IMR-90 (cell line): ENCODE data around the gene ACIN1. TPM values are rescaled to one million over a fixed set of nuclear protein-coding genes. Genes with fewer than 3 reads are reported as not detected.

Source experiments
- ATAC-seq: fragments of 200-7000 bp; cut with Tn5 transposase; 2 replicates; pipeline ENCODE4 v1.9.1; 2020; ENCODE audit warnings: low read depth, mild to moderate bottlenecking, moderate library complexity
- BruUV-seq: library from RNA; stranded (reverse); fragments of 400-500 nt; replicated peaks from 2 replicates; lab custom pipeline; 2021; lab: Mats Ljungman, UMichigan
- CTCF ChIA-PET: fragments of 300-600 bp; formaldehyde crosslinking; extraction: SDS; loops from one replicate; lab custom pipeline; 2021; ENCODE audit warnings: antibody characterized with exemption; lab: Yijun Ruan, JAX
- POLR2A ChIA-PET: fragments of 300-600 bp; sonication (Branson Sonifier 250); formaldehyde crosslinking; loops from one replicate; lab custom pipeline; 2022; ENCODE audit warnings: antibody characterized with exemption; ENCODE audit not compliant: unreplicated experiment; lab: Charles Lee
- DNase-seq: peaks from one replicate; pipeline ENCODE4 v3.0.0; 2013
- H2AFZ ChIP-seq: replicated peaks from 2 replicates; pipeline ENCODE3; 2013; ENCODE audit warnings: low read length, mild to moderate bottlenecking; ENCODE audit not compliant: poor library complexity
- H2AK5ac ChIP-seq: 2 replicates; pipeline ENCODE4 v1.6.1; 2013; ENCODE audit warnings: low read depth, low read length, inconsistent platforms
- H2AK9ac ChIP-seq: replicated peaks from 2 replicates; pipeline ENCODE3; 2013; ENCODE audit warnings: mild to moderate bottlenecking, low read depth, low read length, moderate library complexity; ENCODE audit not compliant: poor library complexity
- H2BK120ac ChIP-seq: 2 replicates; pipeline ENCODE4 v1.6.1; 2013; ENCODE audit warnings: low read depth, low read length, inconsistent platforms
- H2BK15ac ChIP-seq: 3 replicates; pipeline ENCODE4 v1.6.1; 2013; ENCODE audit warnings: low read depth, low read length, inconsistent platforms
- H2BK20ac ChIP-seq: 2 replicates; pipeline ENCODE4 v1.6.1; 2013; ENCODE audit warnings: low read depth, mild to moderate bottlenecking, inconsistent platforms, low read length, moderate library complexity
- H2BK5ac ChIP-seq: 2 replicates; pipeline ENCODE4 v1.6.1; 2013; ENCODE audit warnings: mild to moderate bottlenecking, low read depth, low read length, inconsistent platforms; ENCODE audit not compliant: poor library complexity, severe bottlenecking
- H3K14ac ChIP-seq: replicated peaks from 2 replicates; pipeline ENCODE4 v1.6.1; 2013; ENCODE audit warnings: low read depth, low read length, inconsistent platforms
- H3K18ac ChIP-seq: 2 replicates; pipeline ENCODE4 v1.6.1; 2013; ENCODE audit warnings: low read depth, low read length, control low read depth
- H3K23ac ChIP-seq: 2 replicates; pipeline ENCODE4 v1.6.1; 2013; ENCODE audit warnings: low read depth, low read length, inconsistent platforms
- H3K27ac ChIP-seq: 2 replicates; pipeline ENCODE4 v1.5.1; 2013; ENCODE audit warnings: mild to moderate bottlenecking, control low read depth, low read length; ENCODE audit not compliant: insufficient read depth
- H3K27me3 ChIP-seq: 2 replicates; pipeline ENCODE4 v1.6.1; 2013; ENCODE audit warnings: low read length; ENCODE audit not compliant: control insufficient read depth, insufficient read depth
- H3K36me3 ChIP-seq: 2 replicates; pipeline ENCODE4 v1.6.1; 2013; ENCODE audit warnings: low read length, mixed read lengths; ENCODE audit not compliant: control insufficient read depth, insufficient read depth
- H3K4ac ChIP-seq: 2 replicates; pipeline ENCODE4 v1.6.1; 2013; ENCODE audit warnings: low read depth, low read length, inconsistent platforms
- H3K4me1 ChIP-seq: 2 replicates; pipeline ENCODE4 v1.6.1; 2013; ENCODE audit warnings: low read length, mixed read lengths; ENCODE audit not compliant: control insufficient read depth, insufficient read depth
- H3K4me2 ChIP-seq: 2 replicates; pipeline ENCODE4 v1.6.1; 2013; ENCODE audit warnings: low read depth, mild to moderate bottlenecking, control low read depth, low read length, moderate library complexity
- H3K4me3 ChIP-seq: 2 replicates; pipeline ENCODE4 v1.5.1; 2013; ENCODE audit warnings: low read depth, mild to moderate bottlenecking, control low read depth, low read length, moderate library complexity; ENCODE audit not compliant: insufficient read depth
- H3K56ac ChIP-seq: 2 replicates; pipeline ENCODE4 v1.6.1; 2013; ENCODE audit warnings: low read length, inconsistent platforms; ENCODE audit not compliant: insufficient read depth; ENCODE audit errors: extremely low read depth
- H3K79me1 ChIP-seq, 2 experiments: 2 replicates each; pipeline ENCODE4 v1.6.1; 2013; ENCODE audit warnings: low read length in 2 of 2, inconsistent platforms in 1 of 2, low read depth in 1 of 2
- H3K9ac ChIP-seq: 2 replicates; pipeline ENCODE4 v1.6.1; 2013; ENCODE audit warnings: low read depth, low read length, control low read depth
- H3K9me1 ChIP-seq: 2 replicates; pipeline ENCODE4 v1.6.1; 2013; ENCODE audit warnings: low read length, inconsistent platforms; ENCODE audit not compliant: insufficient read depth
- H3K9me3 ChIP-seq: 2 replicates; pipeline ENCODE4 v1.6.1; 2013; ENCODE audit warnings: low read length; ENCODE audit not compliant: control insufficient read depth, insufficient read depth
- H4K20me1 ChIP-seq: 2 replicates; pipeline ENCODE4 v1.6.1; 2013; ENCODE audit warnings: low read length, inconsistent platforms; ENCODE audit not compliant: insufficient read depth
- H4K5ac ChIP-seq: 2 replicates; pipeline ENCODE4 v1.6.1; 2013; ENCODE audit warnings: mild to moderate bottlenecking, low read depth, low read length, control low read depth
- H4K8ac ChIP-seq, 2 experiments: 2 replicates each; pipeline ENCODE4 v1.6.1; 2013; ENCODE audit warnings: low read depth in 2 of 2, low read length in 2 of 2, control low read depth in 1 of 2, inconsistent platforms in 1 of 2
- H4K91ac ChIP-seq: 2 replicates; pipeline ENCODE4 v1.6.1; 2013; ENCODE audit warnings: low read depth, low read length, inconsistent platforms; ENCODE audit not compliant: insufficient read depth
- BHLHE40 ChIP-seq: fragments of 150-350 bp; IDR thresholded peaks from 2 replicates; pipeline ENCODE4 v1.6.1; 2016; ENCODE audit warnings: mild to moderate bottlenecking, low read depth, low read length
- CEBPB ChIP-seq: IDR thresholded peaks from 2 replicates; pipeline ENCODE4 v1.6.1; 2012; ENCODE audit warnings: low read depth, low read length, improper control_type of control experiment
- CHD1 ChIP-seq: IDR thresholded peaks from 2 replicates; pipeline ENCODE4 v1.6.1; 2012; ENCODE audit warnings: low read depth, low read length, improper control_type of control experiment
- CTCF ChIP-seq: conservative IDR thresholded peaks from 2 replicates; pipeline ENCODE4 v1.5.1; 2012; ENCODE audit warnings: mild to moderate bottlenecking, low read depth, low read length, improper control_type of control experiment
- FOS ChIP-seq: fragments of 150-350 bp; IDR thresholded peaks from 2 replicates; pipeline ENCODE4 v1.6.1; 2016; ENCODE audit warnings: low read depth, low read length
- MAFK ChIP-seq: IDR thresholded peaks from 2 replicates; pipeline ENCODE4 v1.6.1; 2012; ENCODE audit warnings: low read depth, low read length, improper control_type of control experiment
- MAZ ChIP-seq: IDR thresholded peaks from 2 replicates; pipeline ENCODE4 v1.6.1; 2012; ENCODE audit warnings: low read depth, mild to moderate bottlenecking, low read length, improper control_type of control experiment, moderate library complexity, borderline replicate concordance
- MXI1 ChIP-seq: IDR thresholded peaks from 2 replicates; pipeline ENCODE4 v1.6.1; 2012; ENCODE audit warnings: low read depth, mild to moderate bottlenecking, low read length, moderate library complexity, borderline replicate concordance
- NFE2L2 ChIP-seq: fragments of 150-350 bp; IDR thresholded peaks from 2 replicates; pipeline ENCODE4 v1.6.1; 2016; ENCODE audit warnings: low read depth, mild to moderate bottlenecking, low read length
- POLR2A ChIP-seq: IDR thresholded peaks from 2 replicates; pipeline ENCODE4 v1.6.1; 2012; ENCODE audit warnings: mild to moderate bottlenecking, low read depth, low read length
- RAD21 ChIP-seq: IDR thresholded peaks from 2 replicates; pipeline ENCODE4 v1.6.1; 2012; ENCODE audit warnings: low read length, improper control_type of control experiment
- RCOR1 ChIP-seq: IDR thresholded peaks from 2 replicates; pipeline ENCODE4 v1.6.1; 2012; ENCODE audit warnings: mild to moderate bottlenecking, low read length, improper control_type of control experiment; ENCODE audit not compliant: insufficient replicate concordance
- RFX5 ChIP-seq: IDR thresholded peaks from 2 replicates; pipeline ENCODE4 v1.8.0; 2012; ENCODE audit warnings: low read depth, mild to moderate bottlenecking, low read length, moderate library complexity
- SMC3 ChIP-seq: fragments of 150-350 bp; IDR thresholded peaks from 2 replicates; pipeline ENCODE4 v1.6.1; 2016; ENCODE audit warnings: low read depth, mild to moderate bottlenecking, antibody characterized with exemption, low read length, moderate library complexity
- WGBS, 2 experiments: methylation state at CpG; one replicate each; pipeline versions ENCODE4 v1.1.5 to v1.1.7; 2013; ENCODE audit warnings: missing lambda C conversion rate in 2 of 2; ENCODE audit not compliant: insufficient read length in 1 of 2; ENCODE audit errors: extremely low coverage in 2 of 2; 5-methylcytosine and 5-hydroxymethylcytosine counted together
- dilution Hi-C: fragments of 300-500 bp; cut with HindIII; formaldehyde crosslinking; loops from one replicate; pipeline ENCODE4 v1.14.3; 2018; ENCODE audit warnings: low sequenced_read_pairs; ENCODE audit not compliant: unreplicated experiment
- in situ Hi-C: fragments of 300-500 bp; cut with MboI; formaldehyde crosslinking; loops from 3 replicates; pipeline ENCODE4 v1.14.3; 2019; ENCODE audit warnings: low sequenced_read_pairs, inconsistent platforms, mixed read lengths
- intact Hi-C: fragments of 100-400 bp; cut with micrococcal nuclease; formaldehyde crosslinking; loops from 2 replicates; pipeline ENCODE4 v1.10.0; 2022
- polyA plus RNA-seq, 3 experiments: library from polyadenylated mRNA; depleted of rRNA; stranded (reverse); fragments of >200 nt; gene quantifications; 2 replicates each; pipeline ENCODE4 v1.2.3, GENCODE V29; 2012; ENCODE audit warnings: low replicate concordance in 1 of 3
- total RNA-seq: library from RNA; depleted of rRNA; stranded (reverse); fragments of >200 nt; gene quantifications from 2 replicates; pipeline ENCODE4 v1.2.3, GENCODE V29; 2012
- TF ChIP-seq, protein P1 (sequence below): fragments of 150-350 bp; IDR thresholded peaks from 2 replicates; pipeline ENCODE4 v1.6.1; 2017; ENCODE audit warnings: mild to moderate bottlenecking, antibody characterized with exemption, low read length, low read depth

The ACIN1 gene
- total and polyA plus RNA-seq, 2 of the 4 experiments (the other 2 are of a cell fraction): 73.8 to 185 TPM

DNA sequence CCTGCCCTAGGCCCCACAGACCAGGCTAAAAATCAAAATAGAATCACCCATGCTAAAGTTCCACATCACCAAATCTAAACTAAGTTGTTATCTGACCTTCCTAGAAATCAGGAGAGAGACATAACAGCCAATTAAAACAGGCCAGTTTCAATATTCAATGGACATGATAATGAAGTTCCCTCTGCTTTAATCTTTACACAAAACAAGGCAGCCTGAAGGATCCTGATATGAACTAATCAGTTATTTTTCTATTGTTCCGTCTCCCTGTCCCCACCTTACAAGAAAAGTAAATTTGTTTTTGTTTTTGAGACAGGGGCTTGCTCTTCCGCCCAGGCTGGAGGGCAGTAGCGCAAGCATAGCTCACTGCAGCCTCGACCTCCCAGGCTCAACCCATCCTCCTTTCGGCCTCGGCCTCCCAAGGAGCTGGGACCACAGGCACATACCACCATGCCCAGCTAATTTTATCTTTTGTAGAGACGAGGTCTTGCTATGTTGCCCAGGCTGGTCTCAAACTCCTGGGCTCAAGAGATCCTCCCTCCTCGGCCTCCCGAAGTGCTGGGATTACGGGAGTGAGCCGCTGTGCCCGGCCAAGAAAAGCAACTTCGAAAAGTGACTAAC is 29.5 kb upstream of the ACIN1 start:
- peaks cover 15% of the 10 kb centered on the region for H3K27me3 ChIP-seq
- DNase-seq: no peak
- H4K20me1 ChIP-seq: no peaks in the 10 kb centered on the region
- no peak overlapping the region for H3K4me2 ChIP-seq
- H3K18ac ChIP-seq: no peak overlapping the region
- WGBS, 2 experiments: 94% methylated on average over 6 of the region's 13 CpGs; no CpG with 5 or more reads in 1 of the 2 experiments
- H4K8ac ChIP-seq: no peak overlapping the region
- ATAC-seq: no peak
- no peak overlapping the region for H4K5ac ChIP-seq
- H3K79me1 ChIP-seq: no peaks in the 10 kb centered on the region
- no peak overlapping the region for H2AK9ac ChIP-seq
- intact Hi-C loops: no loop called here
- no peak overlapping the region for H3K23ac ChIP-seq
- in situ Hi-C loops: no loop called here
- no peak overlapping the region for H2BK15ac ChIP-seq
- H2AK5ac ChIP-seq: no peak overlapping the region
- no peak overlapping the region for H2BK20ac ChIP-seq
- no peak overlapping the region for H4K91ac ChIP-seq
- H3K4me3 ChIP-seq: no peak overlapping the region
- TF ChIP-seq CEBPB (no peak), MXI1 (no peak), MAFK (no peak), FOS (no peak), POLR2A (no peak), SMC3 (no peak), RCOR1 (no peak), RAD21 (no peak), BHLHE40 (no peak), MAZ (no peak), CTCF (no peak), CHD1 (no peak), NFE2L2 (no peak), RFX5 (no peak)
- TF ChIP-seq, protein P1, sequence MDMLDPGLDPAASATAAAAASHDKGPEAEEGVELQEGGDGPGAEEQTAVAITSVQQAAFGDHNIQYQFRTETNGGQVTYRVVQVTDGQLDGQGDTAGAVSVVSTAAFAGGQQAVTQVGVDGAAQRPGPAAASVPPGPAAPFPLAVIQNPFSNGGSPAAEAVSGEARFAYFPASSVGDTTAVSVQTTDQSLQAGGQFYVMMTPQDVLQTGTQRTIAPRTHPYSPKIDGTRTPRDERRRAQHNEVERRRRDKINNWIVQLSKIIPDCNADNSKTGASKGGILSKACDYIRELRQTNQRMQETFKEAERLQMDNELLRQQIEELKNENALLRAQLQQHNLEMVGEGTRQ: no peak
- no peak overlapping the region for H3K4ac ChIP-seq
- ChIA-PET POLR2A (no interaction called here), CTCF (interaction anchor here (0.9 to 1.0 kb wide), 3 partner anchors 59 to 63 kb away, joined by 3 to 7 read pairs (median 4); partner anchors contain the start of gene SLC7A8)
- H2BK5ac ChIP-seq: no peak overlapping the region
- no peak overlapping the region for H3K27ac ChIP-seq
- H3K14ac ChIP-seq: no peak overlapping the region
- no peak overlapping the region for H2AFZ ChIP-seq
- no peak overlapping the region for H2BK120ac ChIP-seq
- dilution Hi-C loops: no loop called here
- no peaks in the 10 kb centered on the region for H3K9me1 ChIP-seq
- BruUV-seq: no TSS peak
- no peaks in the 10 kb centered on the region for H3K36me3 ChIP-seq
- no peak overlapping the region for H3K9ac ChIP-seq
- H3K9me3 ChIP-seq: no peaks in the 10 kb centered on the region
- no peak overlapping the region for H3K56ac ChIP-seq
- 0 out of 2 replicates have a peak, but pooled peaks cover 3% of the 10 kb centered on the region for H3K4me1 ChIP-seq
